ENCODE data around the gene ARID3A. TPM values are rescaled to one million over a fixed set of nuclear protein-coding genes. Genes with fewer than 3 reads are reported as not detected.
"Not testable (repeated sequence)": the region's sequence is repeated elsewhere in the genome, so short reads cannot be mapped to it uniquely, and the experiment has no call there.

The ARID3A gene
- total RNA-seq, 2 donors from 2014 or later: 8.1 to 11.8 TPM

- Mint-ChIP-seq H3K27ac (no peak overlapping the region), H3K36me3 (ENCODE audit: low read depth) (no peaks in the 10 kb centered on the region), H3K27me3 (no peaks in the 10 kb centered on the region), H3K4me1 (no peaks in the 10 kb centered on the region), H3K4me3 (no peak overlapping the region)
- DNase-seq (no peak), ATAC-seq (no peak)
- H3K9me3 ChIP-seq (ENCODE audit: control insufficient read depth, low read length, poor library complexity, severe bottlenecking): no peaks in the 10 kb centered on the region
Observed at GRCh38 chr19:955803-956765, 30.2 kb downstream of the ARID3A start.

- no peak for ATAC-seq
- H3K4me1 Mint-ChIP-seq: no peaks in the 10 kb centered on the region
- no peaks in the 10 kb centered on the region for H3K27me3 Mint-ChIP-seq
- H3K36me3 Mint-ChIP-seq (ENCODE audit: low read depth): no peaks in the 10 kb centered on the region
- no peak for DNase-seq
- H3K27ac Mint-ChIP-seq: no peak overlapping the region
- H3K4me3 Mint-ChIP-seq: no peak overlapping the region
- no peaks in the 10 kb centered on the region for H3K9me3 ChIP-seq (ENCODE audit: control insufficient read depth, low read length, poor library complexity, severe bottlenecking)
Observed at GRCh38 chr19:956766-957440, 31.1 kb downstream of the ARID3A start.

- H3K4me3 Mint-ChIP-seq, DNase-seq, H3K27me3 Mint-ChIP-seq: not testable (repeated sequence)
Observed at GRCh38 chr19:957578-957977, 31.7 kb downstream of the ARID3A start.

GRCh38 chr19:958967-959855, 33.4 kb downstream of the ARID3A start:
- no peaks in the 10 kb centered on the region for H3K36me3 Mint-ChIP-seq (ENCODE audit: low read depth)
- H3K4me3 Mint-ChIP-seq: no peak overlapping the region
- no peaks in the 10 kb centered on the region for H3K27me3 Mint-ChIP-seq
- H3K9me3 ChIP-seq (ENCODE audit: control insufficient read depth, low read length, poor library complexity, severe bottlenecking): no peaks in the 10 kb centered on the region
- DNase-seq (no peak), ATAC-seq (no peak)
- H3K27ac Mint-ChIP-seq: no peak overlapping the region
- no peaks in the 10 kb centered on the region for H3K4me1 Mint-ChIP-seq

More at GRCh38 chr19:957578-957977, 31.7 kb downstream of the ARID3A start:
- not testable (repeated sequence) for H3K4me1 Mint-ChIP-seq; H3K36me3 Mint-ChIP-seq (ENCODE audit: low read depth); H3K9me3 ChIP-seq (ENCODE audit: control insufficient read depth, low read length, poor library complexity, severe bottlenecking); ATAC-seq
- H3K27ac Mint-ChIP-seq: peak overlapping the region; percentile 32

GRCh38 chr19:960020-960419, 34.2 kb downstream of the ARID3A start:
- Mint-ChIP-seq H3K4me3 (no peak overlapping the region), H3K27ac (no peak overlapping the region), H3K4me1 (peaks cover under 1% of the 10 kb centered on the region), H3K36me3 (ENCODE audit: low read depth) (peaks cover under 1% of the 10 kb centered on the region), H3K27me3 (no peaks in the 10 kb centered on the region)
- H3K9me3 ChIP-seq (ENCODE audit: control insufficient read depth, low read length, poor library complexity, severe bottlenecking): no peaks in the 10 kb centered on the region
- ATAC-seq: no peak
- DNase-seq: no peak

- H3K27ac Mint-ChIP-seq: no peak overlapping the region
- peaks cover 2% of the 10 kb centered on the region for H3K36me3 Mint-ChIP-seq (ENCODE audit: low read depth)
Observed at GRCh38 chr19:960601-960938, 34.7 kb downstream of the ARID3A start.

GRCh38 chr19:961866-962620, 36.2 kb downstream of the ARID3A start:
- H3K27ac Mint-ChIP-seq: peak overlapping the region; percentile 77
- H3K9me3 ChIP-seq (ENCODE audit: control insufficient read depth, low read length, poor library complexity, severe bottlenecking): no peaks in the 10 kb centered on the region
- H3K36me3 Mint-ChIP-seq (ENCODE audit: low read depth): peaks cover 2% of the 10 kb centered on the region
- H3K4me1 Mint-ChIP-seq: peaks cover 2% of the 10 kb centered on the region
- H3K27me3 Mint-ChIP-seq: no peaks in the 10 kb centered on the region
- DNase-seq (no peak), ATAC-seq (no peak)
- H3K4me3 Mint-ChIP-seq: no peak overlapping the region

More at GRCh38 chr19:960601-960938, 34.7 kb downstream of the ARID3A start:
- DNase-seq (no peak), ATAC-seq (no peak)
- Mint-ChIP-seq H3K4me3 (no peak overlapping the region), H3K4me1 (peaks cover 2% of the 10 kb centered on the region), H3K27me3 (no peaks in the 10 kb centered on the region)
- no peaks in the 10 kb centered on the region for H3K9me3 ChIP-seq (ENCODE audit: control insufficient read depth, low read length, poor library complexity, severe bottlenecking)

- ATAC-seq: no peak
- no peaks in the 10 kb centered on the region for H3K27me3 Mint-ChIP-seq
Observed at GRCh38 chr19:962683-963400, 37.0 kb downstream of the ARID3A start.

GRCh38 chr19:963486-963951, 37.7 kb downstream of the ARID3A start:
- peaks cover 2% of the 10 kb centered on the region for H3K36me3 Mint-ChIP-seq (ENCODE audit: low read depth)
- H3K4me3 Mint-ChIP-seq: no peak overlapping the region
- peaks cover 2% of the 10 kb centered on the region for H3K4me1 Mint-ChIP-seq
- no peak for ATAC-seq
- peak overlapping the region; percentile 32 for H3K27ac Mint-ChIP-seq
- H3K27me3 Mint-ChIP-seq: no peaks in the 10 kb centered on the region
- H3K9me3 ChIP-seq (ENCODE audit: control insufficient read depth, low read length, poor library complexity, severe bottlenecking): no peaks in the 10 kb centered on the region
- DNase-seq: no peak

More at GRCh38 chr19:962683-963400, 37.0 kb downstream of the ARID3A start:
- peaks cover 2% of the 10 kb centered on the region for H3K4me1 Mint-ChIP-seq
- peaks cover 2% of the 10 kb centered on the region for H3K36me3 Mint-ChIP-seq (ENCODE audit: low read depth)
- H3K9me3 ChIP-seq (ENCODE audit: control insufficient read depth, low read length, poor library complexity, severe bottlenecking): no peaks in the 10 kb centered on the region
- no peak for DNase-seq
- no peak overlapping the region for H3K4me3 Mint-ChIP-seq
- H3K27ac Mint-ChIP-seq: peak overlapping the region; percentile 77

- no peaks in the 10 kb centered on the region for H3K9me3 ChIP-seq (ENCODE audit: control insufficient read depth, low read length, poor library complexity, severe bottlenecking)
- H3K27me3 Mint-ChIP-seq: no peaks in the 10 kb centered on the region
- H3K4me1 Mint-ChIP-seq: peaks cover 2% of the 10 kb centered on the region
- no peak for DNase-seq
- H3K36me3 Mint-ChIP-seq (ENCODE audit: low read depth): peaks cover 2% of the 10 kb centered on the region
- no peak overlapping the region for H3K27ac Mint-ChIP-seq
- H3K4me3 Mint-ChIP-seq: no peak overlapping the region
- no peak for ATAC-seq
Observed at GRCh38 chr19:964116-964520, 38.3 kb downstream of the ARID3A start.

GRCh38 chr19:964761-965694, 39.2 kb downstream of the ARID3A start:
- DNase-seq (no peak), ATAC-seq (no peak)
- Mint-ChIP-seq H3K4me3 (no peak overlapping the region), H3K36me3 (ENCODE audit: low read depth) (peaks cover 2% of the 10 kb centered on the region), H3K27ac (no peak overlapping the region), H3K4me1 (peaks cover 2% of the 10 kb centered on the region), H3K27me3 (no peaks in the 10 kb centered on the region)
- no peaks in the 10 kb centered on the region for H3K9me3 ChIP-seq (ENCODE audit: control insufficient read depth, low read length, poor library complexity, severe bottlenecking)
